ENCODE results near the gene CCNYL1.
A peak's percentile ranks its signal among the peaks of the same experiment; 100 is the strongest.

The CCNYL1 gene

DNA sequence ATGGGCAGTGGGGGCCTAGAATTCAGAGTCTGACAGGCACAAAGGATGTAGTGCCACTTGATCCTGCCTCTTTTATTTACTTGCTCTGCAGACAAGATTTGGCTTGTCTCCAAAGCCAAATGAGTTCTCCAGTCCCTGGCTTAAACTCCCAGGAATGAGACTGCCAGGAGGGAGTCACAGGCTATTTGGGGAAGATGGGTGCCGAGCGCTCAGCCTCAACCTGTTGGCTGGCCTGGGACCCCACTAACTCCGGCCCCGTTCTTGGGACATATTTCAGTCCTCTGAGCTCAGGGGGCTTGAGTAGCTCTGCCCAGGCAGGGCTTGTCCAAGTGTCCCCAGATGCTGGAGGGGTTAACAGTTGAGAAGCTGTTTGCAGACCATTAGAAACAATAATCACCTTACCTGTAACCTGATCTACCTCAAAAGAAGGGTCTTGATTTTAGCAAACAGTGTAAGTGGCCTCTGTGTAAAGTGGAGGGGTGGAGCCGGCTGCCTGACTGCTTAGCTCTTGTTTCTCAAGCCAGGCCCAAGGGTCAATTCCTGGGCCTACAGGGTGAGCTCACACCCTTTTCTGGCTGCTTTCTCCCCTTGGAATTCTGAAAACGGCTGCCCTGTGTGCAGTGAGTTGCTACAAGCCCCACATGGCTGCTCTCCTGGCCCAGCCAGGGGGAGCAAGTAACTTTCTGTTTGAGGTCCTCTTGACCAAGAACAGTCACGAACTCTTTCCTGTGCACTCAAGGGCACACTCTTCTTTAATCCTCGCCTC lies 85.3 kb downstream of the CCNYL1 start:
- DNase-seq: peak; percentile 26

DNA sequence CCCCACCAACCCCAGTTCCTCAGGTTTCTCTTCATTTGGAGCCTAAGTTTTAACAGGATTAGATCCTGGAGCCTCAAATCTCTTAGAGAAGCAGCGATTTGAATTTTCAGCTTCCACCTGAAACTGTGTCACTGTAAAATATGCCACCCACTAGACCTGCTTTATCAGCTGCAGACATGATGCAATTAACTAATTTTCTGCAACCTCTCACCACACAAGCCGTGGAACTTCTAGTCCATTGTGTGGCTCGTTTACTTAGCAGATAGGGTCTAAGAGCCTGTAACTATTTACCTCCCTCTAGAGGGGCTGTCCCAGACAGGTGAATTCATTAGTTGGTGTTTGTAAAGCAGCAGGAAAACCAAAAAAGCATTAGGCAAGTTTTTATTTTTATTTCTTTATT lies 89.8 kb downstream of the CCNYL1 start:
- peak; percentile 29 for DNase-seq

GRCh38 chr2:207802650-207803049 lies 91.2 kb downstream of the CCNYL1 start:
- DNase-seq: no peak

All from NCI-H1105 (cell line).